BJ (cell line): ENCODE results near the gene DPH7. TPM values are rescaled to one million over a fixed set of nuclear protein-coding genes. Genes with fewer than 3 reads are reported as not detected.
"Not testable (repeated sequence)": the region's sequence is repeated elsewhere in the genome, so short reads cannot be mapped to it uniquely, and the experiment has no call there.

ENCODE experiments used
- CTCF ChIA-PET: fragments of 350-600 bp; formaldehyde crosslinking; extraction: SDS; loops from one replicate; lab custom pipeline; 2021; ENCODE audit warnings: antibody characterized with exemption, inconsistent platforms; lab: Yijun Ruan, JAX
- POLR2A ChIA-PET: fragments of 300-600 bp; sonication (Branson Sonifier 250); formaldehyde crosslinking; extraction: SDS; loops from one replicate; lab custom pipeline; 2021; ENCODE audit warnings: antibody characterized with exemption; lab: Charles Lee
- DNase-seq: peaks from one replicate; pipeline ENCODE4 v3.0.0-alpha.2; 2011; ENCODE audit warnings: low read depth
- H3K27me3 ChIP-seq: 2 replicates; pipeline ENCODE4 v1.6.0; 2011; ENCODE audit warnings: low read length; ENCODE audit not compliant: control insufficient read depth, insufficient read depth
- H3K36me3 ChIP-seq: 2 replicates; pipeline ENCODE4 v1.5.1; 2011; ENCODE audit warnings: low read length; ENCODE audit not compliant: control insufficient read depth, insufficient read depth
- H3K4me3 ChIP-seq: 2 replicates; pipeline ENCODE4 v1.5.1; 2011; ENCODE audit warnings: low read depth, mild to moderate bottlenecking, control low read depth, low read length
- CTCF ChIP-seq: IDR thresholded peaks from 2 replicates; pipeline ENCODE4 v1.5.1; 2011; ENCODE audit warnings: low read depth, mild to moderate bottlenecking, control low read depth, inconsistent platforms, low read length, moderate library complexity; ENCODE audit not compliant: insufficient read depth
- polyA plus RNA-seq: library from polyadenylated mRNA; depleted of rRNA; stranded (reverse); fragments of >200 nt; gene quantifications from 2 replicates; pipeline ENCODE4 v1.2.3, GENCODE V29; 2011

Gene DPH7
- polyA plus RNA-seq, 1 experiment: 29.4 TPM

GRCh38 chr9:137535120-137535428 lies 43.7 kb downstream of the DPH7 start:
- H3K36me3 ChIP-seq: no peaks in the 10 kb centered on the region
- no peak for TF ChIP-seq CTCF
- ChIA-PET POLR2A (interaction anchor here (0.6 kb wide), 1 partner anchor 19 kb away, joined by 3 read pairs; no protein-coding TSS in a partner anchor), CTCF (interaction anchor here (0.7 to 2.0 kb wide), 18 partner anchors 10 to 406 kb away, joined by 3 to 13 read pairs (median 3); partner anchors contain the start of genes MRPL41, NRARP, PNPLA7 and ZMYND19)
- no peak overlapping the region for H3K4me3 ChIP-seq
- no peaks in the 10 kb centered on the region for H3K27me3 ChIP-seq
- no peak for DNase-seq

DNA sequence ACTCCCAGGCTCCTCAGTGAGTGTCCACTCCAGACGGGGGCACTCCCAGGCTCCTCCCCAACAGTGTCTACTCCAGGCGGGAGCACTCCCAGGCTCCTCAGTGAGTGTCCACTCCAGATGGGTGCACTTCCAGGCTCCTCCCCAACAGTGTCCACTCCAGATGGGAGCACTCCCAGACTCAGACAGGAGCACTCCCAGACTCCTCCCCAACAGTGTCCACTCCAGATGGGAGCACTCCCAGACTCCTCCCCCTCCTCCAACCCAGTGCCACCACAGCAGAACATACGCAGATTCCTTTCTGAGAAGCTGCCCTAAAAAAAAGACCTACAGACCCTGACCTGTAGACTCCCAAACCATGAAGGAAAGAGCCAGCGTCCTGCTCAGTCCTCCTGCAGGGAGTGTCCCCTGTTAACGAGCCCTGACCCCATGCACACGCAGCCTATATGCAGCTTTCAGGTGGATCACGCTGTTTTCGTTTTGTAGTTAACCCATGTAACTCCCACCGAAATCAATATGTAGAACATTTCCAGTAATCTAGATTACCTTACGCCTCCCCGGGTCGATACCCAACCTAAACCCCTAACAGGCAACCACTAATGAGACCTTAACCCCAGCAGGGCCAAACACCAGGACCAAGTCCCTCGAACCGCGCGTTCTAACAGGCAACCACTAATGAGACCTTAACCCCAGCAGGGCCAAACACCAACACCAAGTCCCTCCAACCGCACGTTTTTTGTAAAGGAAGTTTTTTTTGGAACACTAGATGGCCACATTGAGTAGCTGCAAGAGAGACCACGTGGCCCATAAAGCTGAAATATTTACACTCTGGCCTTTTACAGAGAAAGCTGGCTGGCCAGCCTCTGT lies 44.2 kb downstream of the DPH7 start:
- ChIA-PET POLR2A (interaction anchor here (0.6 kb wide), 1 partner anchor 19 kb away, joined by 3 read pairs; no protein-coding TSS in a partner anchor), CTCF (interaction anchor here (0.7 to 2.0 kb wide), 18 partner anchors 9 to 405 kb away, joined by 3 to 13 read pairs (median 3); partner anchors contain the start of genes MRPL41, NRARP, PNPLA7 and ZMYND19)
- DNase-seq: no peak
- Histone ChIP-seq H3K36me3 (no peaks in the 10 kb centered on the region), H3K27me3 (no peaks in the 10 kb centered on the region), H3K4me3 (no peak overlapping the region)
- peak; percentile 82 for TF ChIP-seq CTCF

DNA sequence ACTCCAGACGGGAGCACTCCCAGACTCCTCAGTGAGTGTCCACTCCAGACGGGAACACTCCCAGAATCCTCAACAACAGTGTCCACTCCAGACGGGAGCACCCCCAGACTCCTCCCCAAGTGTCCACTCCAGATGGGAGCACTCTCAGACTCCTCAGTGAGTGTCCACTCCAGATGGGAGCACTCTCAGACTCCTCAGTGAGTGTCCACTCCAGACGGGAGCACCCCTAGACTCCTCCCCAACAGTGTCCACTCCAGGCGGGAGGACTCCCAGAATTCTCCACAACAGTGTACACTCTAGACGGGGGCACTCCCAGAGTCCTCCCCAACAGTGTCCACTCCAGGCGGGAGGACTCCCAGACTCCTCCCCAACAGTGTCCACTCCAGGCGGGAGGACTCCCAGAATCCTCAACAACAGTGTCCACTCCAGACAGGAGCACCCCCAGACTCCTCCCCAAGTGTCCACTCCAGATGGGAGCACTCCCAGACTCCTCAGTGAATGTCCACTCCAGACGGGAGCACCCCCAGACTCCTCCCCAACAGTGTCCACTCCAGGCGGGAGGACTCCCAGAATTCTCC lies 45.7 kb downstream of the DPH7 start:
- H3K4me3 ChIP-seq, DNase-seq, H3K27me3 ChIP-seq, H3K36me3 ChIP-seq, POLR2A ChIA-PET: not testable (repeated sequence)
- CTCF ChIA-PET: interaction anchor here (0.6 to 1.1 kb wide), 2 partner anchors 42 to 110 kb away, joined by 3 read pairs; partner anchors contain the start of genes EXD3 and NOXA1

GRCh38 chr9:137531099-137531765 lies 47.5 kb downstream of the DPH7 start:
- no peak for TF ChIP-seq CTCF
- H3K4me3 ChIP-seq: no peak overlapping the region
- DNase-seq: no peak
- CTCF ChIA-PET: interaction anchor here (0.6 to 2.1 kb wide), 5 partner anchors 11 to 295 kb away, joined by 3 to 11 read pairs (median 4); partner anchors contain the start of genes EXD3 and NOXA1
- POLR2A ChIA-PET: no interaction called here
- H3K36me3 ChIP-seq: no peaks in the 10 kb centered on the region
- H3K27me3 ChIP-seq: peaks cover 2% of the 10 kb centered on the region; the same call in 1 of the 2 replicates

DNA sequence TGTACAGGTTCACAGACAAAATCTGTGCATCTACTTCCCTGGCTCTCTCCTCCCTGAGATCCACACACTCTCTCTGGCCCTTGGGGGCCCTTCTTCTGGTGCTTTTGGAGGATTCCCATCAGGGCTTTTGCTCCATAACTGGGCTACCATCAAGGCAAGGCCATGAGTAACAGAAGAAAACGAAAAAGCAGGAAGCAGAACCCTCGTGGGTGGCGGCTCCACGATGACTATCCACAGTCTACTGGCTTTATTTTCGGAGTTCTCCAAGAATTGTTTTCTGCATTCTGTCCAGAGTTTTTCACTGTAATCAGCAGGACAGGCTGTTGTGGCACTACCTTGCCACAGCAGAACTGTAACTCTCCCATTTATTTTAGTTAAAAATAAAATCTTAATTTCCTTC lies 48.4 kb downstream of the DPH7 start:
- CTCF ChIA-PET: interaction anchor here (0.6 to 2.1 kb wide), 3 partner anchors 107 to 415 kb away, joined by 3 to 7 read pairs (median 3); partner anchors contain the start of genes EXD3 and NOXA1
- POLR2A ChIA-PET: no interaction called here
- TF ChIP-seq CTCF: no peak

More for the DNA sequence above, 48.4 kb downstream of the DPH7 start:
- Histone ChIP-seq H3K27me3 (peaks cover 2% of the 10 kb centered on the region; the same call in 1 of the 2 replicates), H3K4me3 (no peak overlapping the region), H3K36me3 (no peaks in the 10 kb centered on the region)
- no peak for DNase-seq
